DMS79 (cell line): ENCODE data around the gene ADGRA1.
"Not testable (repeated sequence)": the region's sequence is repeated elsewhere in the genome, so short reads cannot be mapped to it uniquely, and the experiment has no call there.

ENCODE experiments used
- DNase-seq: peaks from one replicate; lab custom pipeline; 2025; lab: John Stamatoyannopoulos, UW

Gene ADGRA1, protein sequence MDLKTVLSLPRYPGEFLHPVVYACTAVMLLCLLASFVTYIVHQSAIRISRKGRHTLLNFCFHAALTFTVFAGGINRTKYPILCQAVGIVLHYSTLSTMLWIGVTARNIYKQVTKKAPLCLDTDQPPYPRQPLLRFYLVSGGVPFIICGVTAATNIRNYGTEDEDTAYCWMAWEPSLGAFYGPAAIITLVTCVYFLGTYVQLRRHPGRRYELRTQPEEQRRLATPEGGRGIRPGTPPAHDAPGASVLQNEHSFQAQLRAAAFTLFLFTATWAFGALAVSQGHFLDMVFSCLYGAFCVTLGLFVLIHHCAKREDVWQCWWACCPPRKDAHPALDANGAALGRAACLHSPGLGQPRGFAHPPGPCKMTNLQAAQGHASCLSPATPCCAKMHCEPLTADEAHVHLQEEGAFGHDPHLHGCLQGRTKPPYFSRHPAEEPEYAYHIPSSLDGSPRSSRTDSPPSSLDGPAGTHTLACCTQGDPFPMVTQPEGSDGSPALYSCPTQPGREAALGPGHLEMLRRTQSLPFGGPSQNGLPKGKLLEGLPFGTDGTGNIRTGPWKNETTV

GRCh38 chr10:133087679-133088178, at the start of gene ADGRA1:
TSS of gene ADGRA1 (plus strand) at chr10:133087924. CDS start at chr10:133088910, 986 bp downstream.
- no peak for DNase-seq

DNA sequence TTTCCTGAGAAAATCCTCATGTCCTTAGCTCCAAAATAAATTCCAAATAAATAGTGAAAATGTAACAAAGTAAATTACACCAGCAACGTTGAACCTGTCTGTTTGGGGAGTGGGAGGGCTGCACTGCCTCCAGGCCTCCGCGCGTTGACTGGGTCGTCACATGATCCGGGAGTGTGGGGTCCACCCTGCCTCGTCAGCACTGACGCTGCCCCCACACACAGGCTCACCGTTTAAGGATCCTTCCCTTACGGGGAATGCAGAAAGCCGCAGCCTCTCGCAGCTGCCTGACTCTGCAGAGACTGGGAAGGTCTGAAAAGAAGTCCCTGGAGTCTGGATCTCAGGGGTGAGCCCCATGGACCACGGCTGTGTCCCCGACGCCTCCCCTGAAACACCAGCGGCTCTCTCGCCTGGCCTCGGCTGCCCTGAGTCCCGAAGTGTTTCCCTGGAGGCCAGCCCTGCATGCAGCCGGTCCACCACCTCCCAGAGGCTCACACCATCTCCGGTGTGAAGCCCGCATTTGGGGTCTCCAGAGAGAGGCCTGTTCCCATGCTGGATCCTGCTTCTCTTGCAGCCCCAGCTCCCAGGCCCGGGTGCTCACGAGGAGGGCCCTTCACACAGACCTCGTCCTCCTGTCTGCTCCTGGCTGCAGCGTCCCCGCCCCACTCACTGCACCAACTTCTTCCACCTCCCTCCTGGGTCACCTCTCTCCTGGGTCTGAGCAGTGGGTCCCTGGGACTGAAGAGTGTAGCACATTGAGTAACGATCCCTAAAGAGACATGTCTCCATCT, 49.5 kb upstream of the ADGRA1 start:
- no peak for DNase-seq

DNA sequence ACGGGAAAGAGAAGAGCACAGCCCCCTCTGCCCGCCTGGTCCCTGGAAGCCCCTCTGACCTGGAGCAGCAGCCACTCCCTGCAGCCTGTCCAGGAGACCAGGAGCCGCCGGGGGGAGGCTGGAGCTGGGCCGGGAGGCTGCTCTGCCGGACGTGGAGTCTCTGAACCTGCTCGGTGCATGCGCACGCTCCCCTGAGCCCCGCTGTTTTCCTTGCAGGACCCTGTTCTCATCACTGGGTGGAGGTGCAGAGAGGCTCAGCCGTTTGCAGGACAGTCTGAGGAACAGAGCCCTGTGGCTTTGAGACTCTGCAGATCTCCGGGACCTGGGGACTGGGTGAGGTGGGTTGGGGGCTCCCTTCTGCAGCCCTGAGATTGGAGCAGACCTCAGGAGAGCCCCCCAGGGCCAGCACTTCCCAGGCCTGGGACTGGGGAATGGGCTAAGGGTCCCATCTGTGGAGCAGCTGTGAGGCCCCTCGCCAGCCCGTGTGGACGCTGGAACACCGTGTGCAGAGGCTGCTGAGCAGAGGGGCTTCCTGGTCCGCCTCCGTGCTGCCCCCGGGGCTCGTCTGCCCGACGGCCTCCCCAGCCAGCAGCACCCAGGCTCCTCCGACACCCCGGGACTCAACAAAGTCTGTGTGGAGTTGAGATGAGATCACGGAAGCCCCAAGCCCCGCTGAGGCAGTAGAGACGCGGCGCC, 48.5 kb upstream of the ADGRA1 start:
- DNase-seq = no peak

GRCh38 chr10:133039803-133040165, 47.9 kb upstream of the ADGRA1 start:
- DNase-seq = no peak

DNA sequence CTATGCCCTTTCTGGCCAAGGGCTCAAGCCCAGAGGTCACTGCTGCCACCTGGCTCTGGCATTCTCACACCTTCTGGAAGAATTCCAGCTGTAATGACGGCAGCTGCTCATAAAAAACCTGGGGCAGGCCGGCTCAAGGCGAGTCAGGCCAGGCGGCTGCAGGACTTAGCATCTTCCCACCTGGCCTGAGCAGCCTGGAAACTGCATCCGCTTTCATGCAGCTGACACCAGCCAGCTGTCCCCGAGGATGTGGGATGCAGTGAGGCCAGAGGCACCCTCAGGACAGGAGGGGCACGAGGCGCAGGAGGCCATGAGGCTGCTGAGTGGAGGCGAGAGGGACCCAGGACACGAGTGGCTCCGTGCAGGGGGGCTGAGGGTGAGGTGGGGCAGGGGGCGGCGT, 47.5 kb upstream of the ADGRA1 start:
- DNase-seq = no peak

DNA sequence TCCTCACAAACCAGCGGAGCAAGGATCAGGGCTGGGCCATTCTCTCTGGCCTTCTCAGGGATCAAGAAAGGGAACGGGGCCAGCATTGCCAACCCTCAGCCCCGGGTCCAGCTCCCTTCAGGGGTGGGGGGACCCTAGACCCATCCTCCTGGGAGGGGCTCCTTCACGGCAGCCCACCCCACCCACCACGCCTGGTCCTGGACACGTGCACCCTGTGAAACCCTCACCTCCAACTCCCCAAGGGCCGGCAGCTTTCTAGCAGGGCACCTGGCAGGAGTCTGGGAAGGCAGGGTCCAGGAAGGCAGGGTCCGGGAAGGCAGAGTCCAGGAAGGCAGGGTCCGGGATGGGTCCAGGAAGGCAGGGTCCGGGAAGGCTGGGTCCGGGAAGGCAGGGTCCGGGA, 46.6 kb upstream of the ADGRA1 start:
- DNase-seq = no peak

DNA sequence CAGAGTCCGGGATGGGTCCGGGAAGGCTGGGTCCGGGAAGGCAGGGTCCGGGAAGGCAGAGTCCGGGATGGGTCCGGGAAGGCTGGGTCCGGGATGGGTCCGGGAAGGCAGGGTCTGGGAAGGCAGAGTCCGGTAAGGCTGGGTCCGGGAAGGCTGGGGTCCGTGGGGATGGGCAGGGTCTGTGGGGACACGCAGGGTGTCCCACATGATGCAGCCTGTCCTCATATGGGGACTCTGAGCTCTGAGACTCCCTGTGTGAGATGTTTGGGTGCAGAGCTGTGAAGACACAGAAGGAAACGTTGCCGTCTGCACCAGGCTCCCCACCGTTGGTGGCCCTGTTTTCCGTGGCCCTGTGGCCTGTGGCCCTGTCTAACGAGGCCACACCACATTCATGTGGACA, 45.7 kb upstream of the ADGRA1 start:
- no peak for DNase-seq

GRCh38 chr10:133042816-133043215, 44.9 kb upstream of the ADGRA1 start:
- no peak for DNase-seq

DNA sequence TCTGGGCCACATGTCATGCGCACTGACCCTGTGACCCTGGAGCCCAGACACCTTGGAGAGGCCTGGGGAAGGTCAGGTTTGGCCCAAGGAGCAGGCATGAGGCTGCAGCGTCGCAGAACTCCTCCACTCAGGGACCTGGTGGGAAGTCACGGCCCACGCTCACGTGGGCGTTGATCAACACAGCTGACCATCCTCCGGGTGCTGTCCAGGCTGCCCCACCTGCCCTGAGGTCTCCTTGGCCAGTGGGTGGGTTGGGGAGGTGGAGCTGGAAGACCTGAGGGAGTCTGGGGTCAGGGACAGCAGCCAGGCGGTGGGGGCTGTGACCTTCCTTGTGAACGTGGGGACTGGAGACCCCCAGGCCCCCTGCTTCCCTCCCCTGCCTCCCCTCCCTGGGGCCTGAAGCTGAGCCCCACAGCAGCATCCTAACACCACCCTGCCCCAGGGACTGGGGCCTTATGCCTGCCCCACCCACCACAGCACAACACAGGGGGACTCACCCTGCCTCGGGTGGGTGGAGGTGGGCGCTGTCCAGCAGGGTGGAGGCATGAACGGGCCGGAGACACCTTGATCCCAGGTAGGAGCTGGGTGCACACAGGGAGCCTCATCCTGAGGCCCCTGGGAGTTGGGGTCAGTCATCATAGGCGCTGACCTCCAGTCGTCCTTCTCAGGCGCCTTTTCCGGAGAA, 44.0 kb upstream of the ADGRA1 start:
- DNase-seq = no peak

- DNase-seq = no peak
These were observed 43.3 kb upstream of the ADGRA1 start for GRCh38 chr10:133044401-133044811.

DNA sequence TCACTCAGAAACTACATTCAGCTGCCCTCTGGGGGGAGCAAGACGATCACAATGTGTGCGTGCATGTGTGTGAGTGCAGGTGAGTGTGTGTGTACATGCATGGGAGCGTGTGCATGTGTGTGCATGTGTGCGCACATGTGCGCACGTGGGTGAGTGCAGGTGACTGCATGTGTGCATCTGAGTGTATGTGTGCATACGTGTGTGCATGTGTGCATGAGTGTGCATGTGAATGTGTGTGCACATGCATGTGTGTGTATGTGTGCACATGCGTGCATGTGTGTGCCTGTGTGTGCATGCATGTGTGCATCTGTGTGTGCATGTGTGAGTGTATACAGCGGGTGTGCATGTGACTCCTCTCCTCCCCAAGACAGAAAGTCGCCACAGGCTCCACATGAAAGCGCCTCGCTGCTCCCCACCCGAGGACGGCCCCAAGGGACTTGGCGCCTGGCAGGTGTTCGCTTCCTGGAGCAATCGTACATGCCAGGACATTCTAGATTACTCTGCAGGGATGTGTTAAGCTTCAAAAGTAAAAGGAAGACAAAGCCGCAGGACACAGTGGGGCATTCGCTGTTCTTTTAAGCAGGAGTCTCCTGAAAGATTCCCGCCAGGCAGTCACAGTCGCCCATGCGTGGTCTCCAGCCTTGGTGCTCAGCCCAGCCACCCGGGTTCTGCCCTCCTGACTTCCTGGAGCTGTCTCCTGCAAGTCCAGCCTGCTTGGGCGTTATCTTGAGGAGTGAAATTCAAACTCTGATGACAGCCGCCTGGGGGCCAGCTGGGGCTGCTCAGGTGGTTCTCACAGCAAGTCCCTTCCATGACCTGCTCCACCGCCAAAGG, 42.0 kb upstream of the ADGRA1 start:
- DNase-seq = peak; percentile 33

DNA sequence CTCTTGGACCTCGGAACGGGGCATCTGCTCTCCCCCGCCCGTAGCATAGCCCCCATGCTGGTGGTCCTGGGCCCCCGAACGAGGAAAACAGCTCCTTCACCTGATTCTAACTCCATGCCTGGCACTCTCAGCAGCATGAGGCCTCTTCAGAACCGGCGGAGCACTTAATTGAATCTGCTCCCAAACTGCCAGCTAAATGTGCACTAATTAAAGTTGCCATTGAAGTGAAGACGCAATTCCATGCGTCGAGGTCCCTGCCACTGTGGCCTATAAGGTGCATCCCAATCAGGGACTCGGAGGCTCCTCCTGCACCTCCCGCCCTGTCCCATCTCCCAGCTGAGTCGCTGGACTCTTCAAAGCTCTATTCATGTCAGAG, 41.3 kb upstream of the ADGRA1 start:
- peak; percentile 33 for DNase-seq

DNA sequence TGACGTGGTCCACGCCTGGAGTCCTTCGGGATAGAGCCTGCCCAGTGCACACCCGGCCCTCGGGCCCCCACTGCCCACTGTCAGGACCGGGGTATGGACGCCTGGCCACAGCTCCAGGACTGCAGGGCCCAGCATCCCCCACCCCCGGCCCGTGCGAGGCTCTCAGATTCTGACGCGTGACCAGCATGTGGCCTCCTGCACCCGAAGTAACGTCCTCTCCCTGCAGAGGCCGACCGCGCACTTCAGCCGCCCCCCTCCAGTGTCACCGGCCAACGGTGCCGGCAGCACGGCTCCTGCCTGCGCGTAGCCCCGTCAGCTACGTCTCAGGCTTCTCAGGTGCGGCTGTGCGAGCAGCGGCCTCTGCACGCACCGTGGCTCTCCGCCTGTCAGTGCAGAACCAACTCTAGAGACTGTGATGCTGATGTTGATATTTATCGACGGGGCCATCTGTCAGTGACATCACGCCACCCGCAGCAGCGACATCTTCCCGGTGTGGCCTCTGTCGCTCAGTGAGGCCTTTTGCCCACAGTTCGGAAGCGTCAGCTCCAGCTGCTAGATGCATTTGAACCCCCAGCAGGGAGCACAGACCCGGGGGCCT, 40.1 kb upstream of the ADGRA1 start:
- no peak for DNase-seq

- DNase-seq = no peak
These were observed 39.5 kb upstream of the ADGRA1 start for GRCh38 chr10:133048266-133048665.

GRCh38 chr10:133048926-133049325, 38.8 kb upstream of the ADGRA1 start:
- no peak for DNase-seq

DNA sequence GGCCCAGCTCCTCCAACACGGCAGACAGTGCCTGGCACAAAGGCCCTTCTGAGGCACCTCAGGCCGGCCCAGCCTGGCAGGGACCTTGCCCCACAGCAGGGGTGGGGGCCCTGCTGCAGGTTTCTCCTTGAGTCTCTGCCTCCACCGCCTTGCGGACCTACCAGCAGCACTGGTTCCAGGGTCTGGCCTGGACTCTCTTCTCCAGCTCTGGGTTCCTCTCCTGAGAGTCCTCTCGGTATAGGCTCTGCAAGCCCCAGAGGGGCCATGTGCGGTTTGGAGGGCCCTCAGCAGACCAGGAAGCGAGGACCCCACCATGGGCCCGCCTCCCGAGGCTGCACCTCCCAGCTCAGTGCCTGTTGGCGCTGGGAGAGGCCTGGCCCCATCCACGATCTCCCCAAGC, 38.1 kb upstream of the ADGRA1 start:
- no peak for DNase-seq

- DNase-seq = no peak
These were observed 37.4 kb upstream of the ADGRA1 start for GRCh38 chr10:133050371-133050770.

GRCh38 chr10:133052076-133052475, 35.6 kb upstream of the ADGRA1 start:
- no peak for DNase-seq

GRCh38 chr10:133053527-133054133, 34.1 kb upstream of the ADGRA1 start:
- not testable (repeated sequence) for DNase-seq

- DNase-seq = no peak
These were observed 32.3 kb upstream of the ADGRA1 start for GRCh38 chr10:133055470-133055869.
